D721Med (cell line): ENCODE results near the gene CCDC187.

Experiments used
- DNase-seq: peaks from one replicate; pipeline ENCODE4 v3.0.0; 2011; ENCODE audit warnings: low spot score; ENCODE audit not compliant: insufficient read length
- FAIRE-seq: peaks from 2 replicates; lab custom pipeline; 2011; peaks lifted over from hg19 to GRCh38; lab: Jason Lieb, UNC
- TF ChIP-seq, protein P1 (sequence below): IDR thresholded peaks from 2 replicates; pipeline ENCODE4 v1.5.1; 2012; ENCODE audit warnings: mild to moderate bottlenecking, control low read depth; ENCODE audit not compliant: insufficient read depth; ENCODE audit errors: missing control alignments

The CCDC187 gene

DNA sequence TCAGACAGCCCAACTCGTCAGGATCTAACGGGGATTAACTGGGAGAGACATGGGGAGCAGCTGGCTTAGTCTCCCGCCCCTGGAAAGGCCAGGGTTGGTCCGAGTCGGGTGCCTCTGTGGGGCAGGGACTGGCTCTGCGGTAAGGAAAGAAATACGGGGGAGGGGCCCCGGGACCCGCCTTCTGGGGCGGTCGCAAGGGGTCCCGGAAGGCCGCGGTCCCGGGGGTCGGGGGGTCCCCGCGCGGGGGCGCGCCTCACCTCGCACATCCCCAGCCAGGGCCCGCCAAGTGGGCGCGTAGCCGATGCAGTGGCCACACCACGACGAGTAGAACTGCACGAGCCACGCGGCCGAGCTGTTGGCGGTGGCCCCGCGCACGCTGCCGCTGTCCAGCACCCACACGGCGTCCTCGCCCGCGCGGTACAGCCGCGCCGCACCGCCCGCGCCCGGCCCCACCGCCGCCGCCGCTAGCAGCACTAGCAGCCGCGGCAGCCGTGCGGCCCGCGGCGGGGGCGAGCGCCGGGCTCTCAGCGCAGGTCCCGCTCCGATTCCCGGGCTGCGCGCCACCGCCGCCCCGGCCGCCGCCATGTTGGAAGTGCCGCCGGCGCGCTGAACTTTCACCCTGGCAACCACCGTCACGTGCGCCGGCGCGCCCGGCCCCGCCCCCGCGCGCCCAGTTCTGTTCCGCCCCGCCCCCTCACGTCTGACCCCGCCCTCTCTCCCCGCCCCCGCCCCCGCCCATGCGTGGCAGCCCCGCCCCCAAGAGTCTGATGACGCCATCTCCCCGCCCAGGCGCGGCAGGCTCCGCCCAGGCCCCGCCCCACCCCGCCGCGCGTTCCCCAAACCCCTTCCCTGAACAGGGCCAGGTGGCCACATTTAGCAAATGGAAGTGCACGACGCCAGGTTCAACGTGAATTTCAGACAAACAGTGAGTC lies 58.4 kb downstream of the CCDC187 start, which contains the start of gene QSOX2:
Gene QSOX2 (minus strand): TSS at position 594 of the 932 bp plus-strand sequence. CDS start 9 bp downstream, at position 585.
- TF ChIP-seq, protein P1, sequence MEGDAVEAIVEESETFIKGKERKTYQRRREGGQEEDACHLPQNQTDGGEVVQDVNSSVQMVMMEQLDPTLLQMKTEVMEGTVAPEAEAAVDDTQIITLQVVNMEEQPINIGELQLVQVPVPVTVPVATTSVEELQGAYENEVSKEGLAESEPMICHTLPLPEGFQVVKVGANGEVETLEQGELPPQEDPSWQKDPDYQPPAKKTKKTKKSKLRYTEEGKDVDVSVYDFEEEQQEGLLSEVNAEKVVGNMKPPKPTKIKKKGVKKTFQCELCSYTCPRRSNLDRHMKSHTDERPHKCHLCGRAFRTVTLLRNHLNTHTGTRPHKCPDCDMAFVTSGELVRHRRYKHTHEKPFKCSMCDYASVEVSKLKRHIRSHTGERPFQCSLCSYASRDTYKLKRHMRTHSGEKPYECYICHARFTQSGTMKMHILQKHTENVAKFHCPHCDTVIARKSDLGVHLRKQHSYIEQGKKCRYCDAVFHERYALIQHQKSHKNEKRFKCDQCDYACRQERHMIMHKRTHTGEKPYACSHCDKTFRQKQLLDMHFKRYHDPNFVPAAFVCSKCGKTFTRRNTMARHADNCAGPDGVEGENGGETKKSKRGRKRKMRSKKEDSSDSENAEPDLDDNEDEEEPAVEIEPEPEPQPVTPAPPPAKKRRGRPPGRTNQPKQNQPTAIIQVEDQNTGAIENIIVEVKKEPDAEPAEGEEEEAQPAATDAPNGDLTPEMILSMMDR = no peak
- FAIRE-seq (no peak), DNase-seq (peak; percentile 85)

GRCh38 chr9:136244969-136245218 lies 59.0 kb downstream of the CCDC187 start:
- FAIRE-seq = no peak
- no peak for DNase-seq
- TF ChIP-seq, protein P1 = no peak

GRCh38 chr9:136244122-136244968 lies 59.5 kb downstream of the CCDC187 start:
- DNase-seq (no peak), FAIRE-seq (no peak)
- TF ChIP-seq, protein P1 = no peak

DNA sequence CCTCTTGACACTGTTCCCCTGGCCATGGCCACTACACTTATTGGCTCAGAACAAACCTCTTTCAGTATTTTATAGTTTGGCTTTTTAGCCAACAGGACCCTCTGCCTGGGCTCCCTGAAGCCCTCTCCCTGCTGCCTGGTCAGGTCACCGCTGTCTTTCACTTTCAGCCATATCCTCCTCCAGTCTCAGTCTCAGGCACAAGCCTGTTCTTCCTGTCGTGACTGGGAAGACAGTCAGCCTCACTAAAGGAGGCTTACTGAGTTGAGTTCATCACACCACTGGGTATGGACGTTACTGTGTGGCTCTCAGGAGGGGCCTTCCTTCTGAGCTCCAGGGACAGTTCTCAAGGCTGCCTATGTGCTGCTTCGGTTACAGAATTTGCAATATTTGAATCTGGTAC lies 60.3 kb downstream of the CCDC187 start:
- TF ChIP-seq, protein P1 = no peak
- DNase-seq (no peak), FAIRE-seq (no peak)

DNA sequence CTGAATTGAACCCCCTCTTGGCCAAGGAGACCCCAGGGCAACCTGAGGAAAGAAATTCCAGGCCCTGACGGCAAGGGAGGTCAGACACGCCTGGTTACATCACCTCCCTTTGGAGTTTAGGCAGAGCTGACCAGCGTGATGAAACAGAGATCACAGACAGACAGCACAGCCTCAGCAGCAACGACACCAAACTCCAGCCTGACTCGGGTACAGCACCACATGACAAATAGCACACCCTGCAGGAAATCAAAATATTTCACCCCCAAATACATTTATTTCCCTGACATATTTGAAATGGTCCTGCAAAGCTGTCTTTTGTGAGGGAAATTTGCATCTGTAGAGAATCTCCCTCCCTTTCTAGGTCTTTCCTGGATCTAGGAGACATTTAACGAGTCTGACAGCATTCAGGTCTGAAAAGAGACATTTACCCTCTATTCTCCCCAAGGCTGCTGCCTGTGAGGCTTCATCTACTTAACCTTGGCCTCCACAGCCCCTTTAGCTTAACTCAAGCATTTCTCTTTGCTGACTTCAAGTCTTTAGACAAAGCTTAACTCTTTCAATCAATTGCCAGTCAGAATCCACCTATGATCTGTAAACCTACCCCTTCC lies 60.9 kb downstream of the CCDC187 start:
- no peak for FAIRE-seq

GRCh38 chr9:136242248-136242647 lies 61.6 kb downstream of the CCDC187 start:
- FAIRE-seq = no peak
- no peak for DNase-seq
- TF ChIP-seq, protein P1 = no peak

More for the DNA sequence above, 60.9 kb downstream of the CCDC187 start:
- TF ChIP-seq, protein P1 = no peak
- DNase-seq = no peak
